Effector CD4-positive, alpha-beta T cell (primary cell): ENCODE results near the gene PEDS1.
"Not testable (repeated sequence)": the region's sequence is repeated elsewhere in the genome, so short reads cannot be mapped to it uniquely, and the experiment has no call there.

ENCODE experiments used
- DNase-seq: peaks from one replicate; pipeline ENCODE4 v3.0.0-alpha.2; 2020

The PEDS1 gene

DNA sequence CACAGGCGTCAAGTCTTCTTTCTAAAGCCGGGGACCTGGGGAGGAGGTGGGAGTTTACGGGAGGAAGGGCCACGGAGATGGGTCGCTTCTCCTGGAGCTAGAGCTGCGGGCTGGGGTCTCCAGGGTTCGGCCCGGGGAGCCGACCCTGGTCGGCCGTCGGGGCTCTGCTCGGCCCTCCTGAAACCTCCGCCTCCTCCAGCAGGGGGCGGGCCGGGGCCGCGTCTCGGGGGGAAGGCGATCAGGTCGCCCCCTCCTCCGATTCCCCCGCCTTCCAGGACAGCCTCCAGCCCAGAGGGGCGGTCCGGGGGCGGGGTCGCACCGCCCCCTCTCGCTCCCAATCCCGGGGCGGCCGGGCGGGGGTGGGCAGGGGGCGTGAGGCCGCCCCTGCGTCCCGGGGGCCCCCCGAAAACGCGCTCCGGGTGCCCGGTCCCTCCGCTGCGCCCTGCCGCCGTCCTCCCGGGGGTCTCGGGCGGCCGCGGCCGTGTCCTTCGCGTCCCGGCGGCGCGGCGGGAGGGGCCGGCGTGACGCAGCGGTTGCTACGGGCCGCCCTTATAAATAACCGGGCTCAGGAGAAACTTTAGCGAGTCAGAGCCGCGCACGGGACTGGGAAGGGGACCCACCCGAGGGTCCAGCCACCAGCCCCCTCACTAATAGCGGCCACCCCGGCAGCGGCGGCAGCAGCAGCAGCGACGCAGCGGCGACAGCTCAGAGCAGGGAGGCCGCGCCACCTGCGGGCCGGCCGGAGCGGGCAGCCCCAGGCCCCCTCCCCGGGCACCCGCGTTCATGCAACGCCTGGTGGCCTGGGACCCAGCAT lies 36.9 kb upstream of the PEDS1 start, which contains the start of gene CEBPB:
TSS of gene CEBPB (plus strand) at position 580 of the 814 bp plus-strand sequence. CDS start at position 784, 204 bp downstream.
- peak; percentile 75 for DNase-seq

- DNase-seq: peak; percentile 24
Measured at GRCh38 chr20:50189681-50190250, 36.2 kb upstream of the PEDS1 start.

DNA sequence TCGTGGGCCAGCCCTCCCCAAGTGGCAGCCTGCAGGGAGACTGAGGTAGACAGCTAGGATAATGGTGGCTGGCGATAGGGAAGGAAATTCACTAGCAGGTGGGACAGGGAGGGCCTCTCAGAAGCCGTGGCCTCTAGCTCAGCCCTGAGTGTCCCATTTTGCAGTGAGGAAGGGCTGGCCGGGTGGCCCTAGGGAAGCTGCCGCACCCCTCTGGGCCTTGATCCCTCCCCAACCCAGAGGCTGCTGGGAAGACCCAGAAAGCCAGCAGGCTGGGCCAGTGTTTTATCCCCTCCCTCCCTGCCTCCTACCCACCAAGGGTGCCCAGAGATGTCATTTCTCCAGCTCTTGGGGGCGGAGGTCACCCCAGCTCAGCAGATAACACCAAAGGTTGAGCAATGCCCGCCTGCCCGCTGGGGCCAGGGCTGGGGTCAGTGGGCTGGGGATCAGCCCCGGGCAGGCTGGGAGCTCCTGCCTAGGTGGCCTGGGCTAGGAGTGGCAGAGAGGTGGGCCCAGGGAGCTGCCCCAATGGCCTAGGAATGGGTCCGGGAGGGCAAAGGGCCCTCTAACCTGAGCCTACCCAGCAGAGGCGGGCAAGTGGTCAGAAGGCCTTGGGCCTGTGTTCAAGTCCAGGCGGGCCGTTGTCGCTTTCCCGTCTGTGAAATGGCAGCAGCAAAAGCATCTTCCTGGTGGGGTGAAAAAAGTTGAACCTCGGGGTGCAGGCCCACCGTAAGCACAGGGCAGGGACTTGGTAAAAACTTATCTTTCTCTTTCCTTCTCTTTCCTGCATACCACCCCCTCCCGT lies 35.6 kb upstream of the PEDS1 start:
- DNase-seq: no peak

DNA sequence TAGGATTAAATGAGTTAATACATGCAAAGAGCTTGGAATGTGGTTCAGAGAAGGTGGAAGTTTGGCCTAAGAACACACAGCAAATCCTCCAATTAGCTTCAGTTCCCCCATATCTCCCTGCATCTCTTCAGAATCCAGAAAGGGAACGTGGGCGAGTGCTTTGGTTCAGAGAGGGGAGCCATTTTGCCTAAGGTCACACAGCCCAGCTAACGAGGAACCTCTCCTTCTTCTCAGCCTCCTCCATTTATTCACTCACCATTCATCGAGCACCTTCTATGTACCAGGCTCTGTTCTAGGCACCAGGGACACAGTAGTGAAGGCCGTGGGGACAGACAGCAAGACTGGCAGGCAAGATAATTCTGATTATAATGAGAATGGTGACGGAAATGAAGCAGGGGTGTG lies 34.8 kb upstream of the PEDS1 start:
- no peak for DNase-seq

GRCh38 chr20:50187403-50188051 lies 34.0 kb upstream of the PEDS1 start:
- DNase-seq: no peak

DNA sequence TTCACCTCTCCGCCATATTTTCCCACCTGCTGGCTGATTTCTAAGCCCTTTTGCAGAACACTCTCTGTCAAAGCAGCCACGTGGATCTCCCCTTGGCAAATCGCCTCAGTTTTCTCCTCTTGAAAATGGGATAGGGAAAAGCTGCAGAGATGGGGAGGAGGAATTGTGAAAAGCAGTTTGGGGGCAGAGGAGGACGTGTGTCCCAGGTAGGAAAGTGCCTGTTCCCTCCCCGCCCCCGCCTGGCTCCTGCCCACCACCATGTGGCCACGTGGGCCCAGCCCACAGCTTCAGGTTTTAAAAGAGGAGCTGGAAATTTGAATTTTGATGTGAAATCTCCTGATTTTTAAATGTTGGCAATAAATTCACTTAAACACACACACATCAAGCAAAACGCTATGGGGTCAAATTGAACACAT lies 33.5 kb upstream of the PEDS1 start:
- no peak for DNase-seq

GRCh38 chr20:50186151-50186885 lies 32.8 kb upstream of the PEDS1 start:
- DNase-seq: peak; percentile 91

DNA sequence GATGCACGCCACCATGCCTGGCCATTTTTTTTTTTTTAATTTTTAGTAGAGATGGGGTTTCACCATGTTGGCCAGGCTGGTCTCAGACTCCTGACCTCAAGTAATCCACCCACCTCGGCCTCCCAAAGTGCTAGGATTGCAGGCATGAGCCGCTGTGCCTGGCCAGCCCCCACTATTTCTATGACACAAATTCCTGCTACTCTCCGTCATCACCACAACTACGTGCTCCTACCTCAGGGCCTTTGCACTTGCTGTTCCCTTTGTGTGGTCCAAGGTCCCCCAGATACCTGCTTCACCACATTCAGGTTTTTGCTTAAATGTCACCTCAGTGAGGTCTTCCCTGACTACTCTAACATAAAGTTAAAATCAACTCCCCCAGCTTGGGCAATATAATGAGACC lies 31.9 kb upstream of the PEDS1 start:
- DNase-seq: no peak

GRCh38 chr20:50182346-50182745 lies 28.8 kb upstream of the PEDS1 start:
- no peak for DNase-seq

DNA sequence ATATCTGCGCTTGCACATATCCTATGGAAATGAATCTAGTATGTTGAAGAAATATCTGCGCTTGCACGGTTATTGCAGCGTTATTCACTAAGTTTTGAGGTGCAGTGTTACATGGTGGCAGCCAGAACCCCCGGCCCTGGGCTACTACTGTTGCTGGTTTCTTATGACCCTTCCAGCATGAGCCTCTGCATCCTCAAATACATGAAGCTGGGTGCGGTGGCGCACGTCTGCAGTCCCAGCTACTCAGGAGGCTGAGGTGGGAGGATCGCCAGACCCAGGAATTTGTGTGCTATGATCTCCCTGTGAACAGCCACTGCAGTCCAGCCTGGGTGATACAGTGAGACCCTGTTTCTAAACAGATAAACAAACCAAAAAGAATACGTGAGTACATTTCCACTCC lies 27.8 kb upstream of the PEDS1 start:
- no peak for DNase-seq

GRCh38 chr20:50178672-50179071 lies 25.1 kb upstream of the PEDS1 start:
- not testable (repeated sequence) for DNase-seq

DNA sequence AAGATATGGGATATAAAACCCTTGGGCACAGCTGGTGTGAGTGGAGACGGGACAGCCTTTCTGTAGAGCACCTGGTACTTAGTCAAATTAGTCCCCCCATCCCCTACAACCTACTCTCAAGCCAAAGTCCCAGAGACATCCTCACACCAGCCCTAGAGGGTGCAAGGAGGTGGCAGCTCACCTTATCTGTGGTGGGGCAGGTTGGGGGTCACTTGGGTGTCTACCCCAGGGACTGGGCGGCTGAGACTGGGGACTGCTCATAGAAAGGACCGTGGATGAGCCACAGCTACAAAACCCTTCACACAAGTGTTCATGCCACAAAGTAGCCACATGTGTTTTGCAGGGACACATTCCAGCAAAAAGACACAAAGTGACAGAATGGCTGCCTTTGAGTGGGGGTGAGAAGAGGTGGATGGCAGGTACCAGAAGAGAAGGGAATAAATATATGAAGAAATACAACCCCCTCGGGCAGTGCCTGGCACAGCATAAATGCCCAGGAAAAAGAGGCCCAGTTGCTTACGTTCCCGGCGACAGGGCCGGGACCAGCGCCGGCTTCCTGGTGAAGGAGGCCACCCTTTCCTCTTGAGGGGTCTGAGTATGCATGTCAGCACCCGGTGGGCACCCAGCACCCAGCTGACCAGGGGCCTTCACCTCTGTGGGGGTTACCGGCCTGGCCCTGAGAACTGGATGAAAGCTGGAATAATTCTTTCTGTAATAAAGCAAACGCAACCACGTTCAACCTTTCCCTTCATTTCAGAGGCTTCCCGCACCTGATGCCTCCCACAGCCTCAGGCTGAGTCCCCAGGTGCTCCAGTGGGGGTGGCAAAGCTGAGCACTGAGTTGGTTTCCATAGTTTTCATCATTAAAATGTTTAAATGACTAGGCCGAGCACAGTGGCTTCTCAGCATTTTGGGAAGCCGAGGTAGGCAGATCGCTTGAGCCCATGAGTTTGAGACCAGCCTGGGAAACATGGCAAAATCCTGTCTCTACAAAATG lies 22.7 kb upstream of the PEDS1 start:
- DNase-seq: no peak

GRCh38 chr20:50174456-50174855 lies 20.9 kb upstream of the PEDS1 start:
- DNase-seq: no peak

- DNase-seq: no peak
Measured at GRCh38 chr20:50172347-50173013, 19.0 kb upstream of the PEDS1 start.

- no peak for DNase-seq
Measured at GRCh38 chr20:50170549-50171220, 17.2 kb upstream of the PEDS1 start.

DNA sequence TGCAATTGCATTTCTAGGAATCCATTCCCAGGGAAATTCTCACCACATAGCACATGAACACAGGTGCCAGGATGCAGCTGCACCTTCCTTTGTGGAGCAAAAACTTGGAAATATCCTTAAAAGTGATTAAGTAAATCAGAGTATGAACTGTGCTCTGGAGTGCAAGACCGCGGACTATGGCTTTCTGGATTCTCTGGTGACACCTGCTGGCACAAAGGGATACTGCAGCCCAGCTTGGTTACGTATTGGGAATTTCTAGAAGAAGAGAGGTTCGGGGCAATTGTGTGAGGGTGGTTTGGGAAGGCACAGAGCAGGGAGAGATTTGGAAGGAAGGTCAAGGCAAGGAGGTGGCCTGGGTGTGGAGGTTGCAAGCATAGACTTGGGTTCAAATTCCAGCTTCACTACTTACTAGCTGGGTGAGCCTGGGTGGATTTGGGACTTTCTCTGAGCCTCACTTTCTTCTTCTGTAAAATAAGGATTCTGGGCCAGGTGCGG lies 15.9 kb upstream of the PEDS1 start:
- DNase-seq: peak; percentile 75

GRCh38 chr20:50165684-50166554 lies 12.4 kb upstream of the PEDS1 start:
- DNase-seq: peak; percentile 43

- no peak for DNase-seq
Measured at GRCh38 chr20:50163570-50164317, 10.2 kb upstream of the PEDS1 start.
